HG02885 (cell line): ENCODE measurements around the gene MMP10.

Experiments used
- ATAC-seq: cut with Tn5 transposase; IDR thresholded peaks from one replicate; pipeline ENCODE4 v1.9.1; 2021; ENCODE audit warnings: mild to moderate bottlenecking; ENCODE audit not compliant: unreplicated experiment, poor library complexity

Gene MMP10

GRCh38 chr11:102780491-102780918 lies at the start of gene MMP10:
Gene MMP10 (minus strand): TSS chr11:102780628. CDS start chr11:102780591, 37 bp downstream.
- ATAC-seq = no peak

- ATAC-seq = no peak
Measured at GRCh38 chr11:102829316-102830000, 49.0 kb upstream of the MMP10 start.

DNA sequence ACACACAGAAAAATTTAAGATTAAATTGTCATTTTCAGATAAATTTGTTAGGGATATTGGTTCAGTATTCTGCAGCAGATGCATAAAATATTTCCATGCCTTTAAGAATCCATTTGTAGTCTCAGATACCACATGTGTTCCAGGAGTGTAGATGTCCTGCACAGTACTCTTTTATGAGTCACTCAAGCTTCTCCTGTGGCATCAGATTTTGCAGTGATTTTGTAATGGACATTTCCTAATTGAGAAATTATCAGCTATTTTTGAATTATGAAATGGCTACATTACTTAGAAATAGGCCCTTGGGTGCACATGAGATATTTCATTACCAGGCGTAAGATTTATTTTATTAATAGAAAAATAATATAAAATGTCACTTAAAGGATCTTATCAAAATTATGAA lies 44.1 kb upstream of the MMP10 start:
- ATAC-seq = no peak

DNA sequence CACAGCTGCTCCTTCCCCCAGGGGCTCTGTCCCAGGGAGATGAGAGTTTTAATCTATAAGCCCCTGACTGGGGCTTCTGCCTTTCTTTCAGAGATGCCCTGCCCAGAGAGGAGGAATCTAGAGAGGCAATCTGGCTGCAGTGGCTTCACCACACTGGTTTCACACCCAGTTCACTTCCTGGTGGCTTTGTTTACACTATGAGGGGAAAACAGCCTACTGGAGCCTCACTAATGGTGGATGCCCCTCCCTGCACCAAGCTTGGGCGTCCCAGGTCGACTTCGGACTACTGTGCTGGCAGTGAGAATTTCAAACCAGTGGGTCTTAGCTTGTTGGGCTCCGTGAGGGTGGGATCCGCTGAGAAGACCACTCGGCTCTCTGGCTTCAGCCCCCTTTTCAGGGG lies 39.1 kb upstream of the MMP10 start:
- no peak for ATAC-seq

DNA sequence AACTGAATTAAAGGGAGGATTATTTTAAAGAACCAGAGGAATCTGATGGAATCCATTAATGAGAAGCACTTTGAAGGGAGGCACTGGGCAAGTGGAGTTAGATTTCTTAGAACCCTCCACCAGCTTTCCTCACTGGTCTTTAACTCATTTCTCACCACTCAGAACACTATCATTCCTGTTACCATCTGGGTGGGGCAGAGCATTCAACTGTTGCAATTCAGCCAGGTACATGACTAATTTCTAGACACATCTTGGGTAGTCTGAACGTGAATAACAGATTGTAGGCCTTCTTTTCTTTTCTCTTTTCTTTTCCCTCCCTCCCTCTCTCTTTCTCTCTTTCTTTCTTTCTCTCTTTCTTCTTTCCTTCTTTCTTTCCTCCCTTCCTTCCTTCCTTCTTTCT lies 33.1 kb upstream of the MMP10 start:
- ATAC-seq = no peak

- no peak for ATAC-seq
Measured at GRCh38 chr11:102812188-102812587, 31.8 kb upstream of the MMP10 start.

- ATAC-seq = no peak
Measured at GRCh38 chr11:102810950-102811660, 30.7 kb upstream of the MMP10 start.

DNA sequence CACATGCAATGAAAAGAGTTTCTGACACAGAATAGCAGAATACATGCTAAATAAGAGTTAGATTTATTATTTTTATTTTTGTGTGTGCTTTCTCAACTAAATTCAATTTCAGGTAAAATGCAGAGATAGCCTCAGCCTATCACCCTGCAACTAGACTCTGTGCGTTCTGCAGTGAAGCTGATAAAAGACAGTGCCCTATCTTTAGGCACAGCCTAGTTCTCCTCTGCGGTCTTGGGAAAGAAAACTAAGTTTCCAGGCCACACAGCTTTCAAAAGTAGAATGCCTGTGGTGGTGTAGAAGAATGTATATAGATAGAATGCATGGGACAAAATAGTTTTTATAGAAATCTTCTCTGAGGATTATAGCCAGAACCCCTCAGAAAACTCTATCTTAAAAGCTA lies 29.5 kb upstream of the MMP10 start:
- no peak for ATAC-seq

- ATAC-seq = peak; percentile 93
Measured at GRCh38 chr11:102807921-102808320, 27.5 kb upstream of the MMP10 start.

DNA sequence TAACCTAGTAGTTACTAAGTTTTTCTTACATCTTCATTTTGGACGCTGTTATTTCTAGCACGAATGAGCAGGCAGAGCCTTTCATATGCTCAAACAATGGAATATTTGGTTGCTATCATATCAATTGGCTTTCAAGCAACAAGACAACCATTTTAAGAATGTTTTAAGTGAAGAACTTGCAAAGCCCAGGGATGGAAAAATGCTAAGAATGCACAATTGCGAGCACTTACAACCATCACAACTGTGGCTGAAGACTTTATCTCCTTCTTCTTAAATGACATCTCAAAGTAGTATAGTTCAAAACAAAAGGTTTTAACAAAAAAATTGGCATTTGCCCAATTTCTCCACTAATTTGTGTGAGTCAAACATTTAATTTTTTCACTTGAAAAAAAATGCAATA lies 25.9 kb upstream of the MMP10 start:
- no peak for ATAC-seq

- ATAC-seq = no peak
Measured at GRCh38 chr11:102802341-102802740, 21.9 kb upstream of the MMP10 start.

DNA sequence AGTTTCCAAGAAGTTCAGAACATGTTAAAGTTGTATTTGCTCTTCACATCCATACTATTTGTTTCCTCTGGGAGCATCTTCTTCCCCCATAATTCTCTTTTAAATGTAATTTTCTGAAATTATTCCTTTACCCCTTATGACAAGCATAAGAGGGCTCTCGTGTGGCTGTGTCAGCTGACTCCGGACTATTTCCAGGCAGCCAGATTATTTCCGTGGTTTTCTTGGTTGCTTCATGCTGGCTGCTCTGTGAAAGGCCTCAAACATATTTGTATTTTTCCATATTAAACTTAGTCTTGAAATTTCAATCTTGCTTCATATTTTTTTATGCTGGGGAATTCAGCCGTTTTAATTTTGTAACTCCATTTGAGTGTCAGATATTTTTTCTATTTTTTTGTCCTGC lies 20.3 kb upstream of the MMP10 start:
- ATAC-seq = no peak

- ATAC-seq = no peak
Measured at GRCh38 chr11:102799681-102800340, 19.4 kb upstream of the MMP10 start.

GRCh38 chr11:102798012-102798746 lies 17.8 kb upstream of the MMP10 start, which contains the start of gene MMP1:
Gene MMP1 (minus strand): TSS chr11:102798160. CDS start chr11:102798092, 68 bp downstream.
- no peak for ATAC-seq

DNA sequence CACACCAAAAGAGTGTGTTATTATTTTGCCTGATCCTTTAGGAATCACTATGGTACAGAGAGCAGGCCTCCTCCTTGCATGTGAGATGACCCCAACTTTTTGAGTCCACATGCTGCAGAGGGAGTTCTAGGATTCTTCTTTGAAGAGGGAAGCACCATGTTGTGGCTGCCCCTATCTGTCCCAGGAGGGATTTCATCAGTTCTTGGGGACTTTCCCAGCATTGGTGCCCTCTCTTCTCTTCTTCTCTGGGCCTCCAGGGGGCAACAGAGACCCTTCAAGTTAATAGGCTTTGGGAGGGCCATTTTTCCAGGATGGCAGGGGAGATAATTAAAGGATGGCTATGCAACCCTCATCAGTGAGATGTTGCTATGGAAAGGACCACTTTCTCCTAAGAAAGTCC lies 14.0 kb upstream of the MMP10 start:
- peak; percentile 91 for ATAC-seq

GRCh38 chr11:102793677-102794290 lies 13.4 kb upstream of the MMP10 start:
- no peak for ATAC-seq

GRCh38 chr11:102792604-102793003 lies 12.2 kb upstream of the MMP10 start:
- ATAC-seq = no peak

DNA sequence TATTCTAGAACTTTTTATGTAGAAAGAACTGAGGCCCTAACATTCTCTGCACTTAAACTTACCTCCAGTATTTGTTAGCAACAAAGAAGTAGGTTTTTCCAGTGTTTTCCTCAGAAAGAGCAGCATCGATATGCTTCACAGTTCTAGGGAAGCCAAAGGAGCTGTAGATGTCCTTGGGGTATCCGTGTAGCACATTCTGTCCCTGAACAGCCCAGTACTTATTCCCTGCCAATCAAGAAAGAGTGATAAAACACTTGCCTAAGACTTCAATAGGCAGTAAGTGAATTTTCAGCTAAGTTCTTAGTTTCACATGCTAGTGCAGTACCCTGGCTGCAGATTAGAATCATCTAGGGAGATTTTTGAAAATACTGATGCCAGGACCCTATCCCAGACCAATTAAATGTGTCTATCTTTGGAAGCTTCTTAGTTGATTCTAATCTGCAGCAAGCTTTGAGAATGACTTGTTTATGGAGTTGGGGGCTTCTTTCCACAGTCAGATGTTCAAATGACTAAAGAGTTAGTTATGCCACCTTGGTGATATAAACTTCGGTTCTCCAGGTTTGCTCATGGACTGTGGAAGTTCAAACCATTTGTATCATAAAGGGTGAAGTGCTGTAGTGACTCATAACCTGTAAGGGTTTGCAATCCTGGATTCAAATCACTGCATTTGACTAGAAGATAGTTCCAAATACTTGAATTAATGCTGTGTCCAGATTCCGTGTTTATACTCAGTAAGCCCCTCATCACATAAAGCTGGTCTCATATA lies 11.0 kb upstream of the MMP10 start:
- ATAC-seq = no peak

DNA sequence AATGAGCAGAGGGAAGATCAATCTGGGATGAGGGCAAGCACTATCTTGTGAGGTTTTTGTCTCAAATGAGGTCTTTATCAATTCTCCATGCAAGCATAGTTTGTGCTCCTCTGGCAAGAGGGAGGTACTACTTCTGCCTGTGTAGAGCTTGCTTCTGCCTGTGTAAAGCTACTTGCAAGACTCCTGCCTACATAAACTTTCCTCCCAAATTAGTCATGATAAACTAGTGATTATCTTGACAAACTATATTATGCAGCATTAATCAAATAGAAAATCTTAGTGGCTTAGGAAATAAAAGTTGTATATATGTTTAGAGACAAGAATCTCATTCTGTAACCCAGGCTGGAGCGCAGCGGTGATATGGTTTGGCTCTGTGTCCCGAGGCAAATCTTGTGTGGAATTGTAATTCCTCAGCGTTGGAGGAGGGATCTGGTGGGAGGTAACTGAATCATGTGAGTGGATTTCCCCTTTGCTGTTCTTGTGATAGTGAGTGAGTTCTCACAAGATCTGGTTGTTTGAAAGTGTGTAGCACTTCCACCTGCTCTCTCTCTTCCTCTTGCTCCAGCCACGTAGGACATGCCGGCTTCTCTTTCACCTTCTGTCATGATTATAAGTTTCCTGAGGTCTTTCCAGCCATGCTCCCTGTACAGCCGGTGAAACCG lies 8.0 kb upstream of the MMP10 start:
- no peak for ATAC-seq
